RWPE2 (cell line): Measurements from ENCODE around the gene NRIP1.

ENCODE experiments used
- ATAC-seq: fragments of 200-7000 bp; cut with Tn5 transposase; 3 replicates; pipeline ENCODE4 v1.9.1; 2021; ENCODE audit warnings: low read depth
- DNase-seq: peaks from one replicate; pipeline ENCODE4 v3.0.0-alpha.2; 2020; ENCODE audit warnings: low spot score
- H3K27ac ChIP-seq: fragments of 450-650 bp; 2 replicates; pipeline ENCODE4 v1.5.1; 2017; ENCODE audit warnings: mild to moderate bottlenecking; ENCODE audit not compliant: poor library complexity, severe bottlenecking
- H3K27me3 ChIP-seq: fragments of 250-450 bp; sonication (Bioruptor Pico); 2 replicates; pipeline ENCODE4 v1.5.1; 2021; ENCODE audit warnings: mild to moderate bottlenecking, moderate library complexity; ENCODE audit not compliant: insufficient read depth, poor library complexity, severe bottlenecking
- H3K36me3 ChIP-seq: fragments of 250-450 bp; sonication (Bioruptor Pico); 2 replicates; pipeline ENCODE4 v1.5.1; 2020; ENCODE audit warnings: low read depth, mild to moderate bottlenecking, moderate library complexity
- H3K4me1 ChIP-seq: fragments of 250-450 bp; sonication (Bioruptor Pico); 2 replicates; pipeline ENCODE4 v1.5.1; 2021; ENCODE audit warnings: mild to moderate bottlenecking, moderate library complexity; ENCODE audit not compliant: insufficient read depth, poor library complexity, severe bottlenecking
- H3K4me3 ChIP-seq: fragments of 250-450 bp; sonication (Bioruptor Pico); 2 replicates; pipeline ENCODE4 v1.5.1; 2021; ENCODE audit warnings: mild to moderate bottlenecking, moderate library complexity; ENCODE audit not compliant: severe bottlenecking
- H3K9me3 ChIP-seq: fragments of 250-450 bp; sonication (Bioruptor Pico); 2 replicates; pipeline ENCODE4 v1.5.1; 2021; ENCODE audit warnings: mild to moderate bottlenecking, moderate library complexity; ENCODE audit not compliant: severe bottlenecking
- CTCF ChIP-seq: fragments of 450-650 bp; IDR thresholded peaks from one replicate; pipeline ENCODE4 v1.5.1; 2017; ENCODE audit warnings: mild to moderate bottlenecking, moderate library complexity; ENCODE audit not compliant: poor library complexity, severe bottlenecking

NRIP1 gene

GRCh38 chr21:14985306-14985705 lies 79.5 kb downstream of the NRIP1 start:
- no peaks in the 10 kb centered on the region for H3K27me3 ChIP-seq
- ATAC-seq (no peak), DNase-seq (no peak)
- peaks cover 6% of the 10 kb centered on the region; the same call in 1 of the 2 replicates for H3K36me3 ChIP-seq
- H3K27ac ChIP-seq = no peak overlapping the region
- H3K4me1 ChIP-seq = no peaks in the 10 kb centered on the region
- no peak for TF ChIP-seq CTCF
- H3K4me3 ChIP-seq = no peak overlapping the region
- H3K9me3 ChIP-seq = no peaks in the 10 kb centered on the region

GRCh38 chr21:14982336-14982735 lies 82.5 kb downstream of the NRIP1 start:
- no peak for TF ChIP-seq CTCF
- ATAC-seq (no peak), DNase-seq (no peak)
- no peaks in the 10 kb centered on the region for H3K4me1 ChIP-seq
- H3K36me3 ChIP-seq = 0 out of 2 replicates have a peak, but pooled peaks cover 4% of the 10 kb centered on the region
- H3K4me3 ChIP-seq = no peak overlapping the region
- H3K27ac ChIP-seq = no peak overlapping the region
- no peaks in the 10 kb centered on the region for H3K9me3 ChIP-seq
- H3K27me3 ChIP-seq = no peaks in the 10 kb centered on the region

- no peak overlapping the region for H3K4me3 ChIP-seq
- H3K27me3 ChIP-seq = no peaks in the 10 kb centered on the region
- ATAC-seq = no peak
- no peaks in the 10 kb centered on the region for H3K9me3 ChIP-seq
- no peak for TF ChIP-seq CTCF
- 0 out of 2 replicates have a peak, but pooled peaks cover 4% of the 10 kb centered on the region for H3K36me3 ChIP-seq
- H3K27ac ChIP-seq = no peak overlapping the region
- H3K4me1 ChIP-seq = no peaks in the 10 kb centered on the region
- DNase-seq = no peak
Measured at GRCh38 chr21:14981246-14981645, 83.6 kb downstream of the NRIP1 start.

- ATAC-seq (no peak), DNase-seq (no peak)
- Histone ChIP-seq H3K36me3 (0 out of 2 replicates have a peak, but pooled peaks cover 4% of the 10 kb centered on the region), H3K27ac (no peak overlapping the region), H3K9me3 (no peaks in the 10 kb centered on the region), H3K27me3 (no peaks in the 10 kb centered on the region), H3K4me3 (no peak overlapping the region), H3K4me1 (no peaks in the 10 kb centered on the region)
- no peak for TF ChIP-seq CTCF
Measured at GRCh38 chr21:14979264-14979663, 85.5 kb downstream of the NRIP1 start.

GRCh38 chr21:14977814-14978213 lies 87.0 kb downstream of the NRIP1 start:
- H3K27me3 ChIP-seq = no peaks in the 10 kb centered on the region
- H3K4me3 ChIP-seq = no peak overlapping the region
- no peak overlapping the region for H3K27ac ChIP-seq
- no peaks in the 10 kb centered on the region for H3K9me3 ChIP-seq
- 0 out of 2 replicates have a peak, but pooled peaks cover 4% of the 10 kb centered on the region for H3K36me3 ChIP-seq
- ATAC-seq (no peak), DNase-seq (no peak)
- no peak for TF ChIP-seq CTCF
- no peaks in the 10 kb centered on the region for H3K4me1 ChIP-seq
